ENCODE measurements around the gene UGT1A5. TPM values are rescaled to one million over a fixed set of nuclear protein-coding genes. Genes with fewer than 3 reads are reported as not detected.

Gene UGT1A5
- total RNA-seq, 1 donor from 2014 or later, result not detected

DNA sequence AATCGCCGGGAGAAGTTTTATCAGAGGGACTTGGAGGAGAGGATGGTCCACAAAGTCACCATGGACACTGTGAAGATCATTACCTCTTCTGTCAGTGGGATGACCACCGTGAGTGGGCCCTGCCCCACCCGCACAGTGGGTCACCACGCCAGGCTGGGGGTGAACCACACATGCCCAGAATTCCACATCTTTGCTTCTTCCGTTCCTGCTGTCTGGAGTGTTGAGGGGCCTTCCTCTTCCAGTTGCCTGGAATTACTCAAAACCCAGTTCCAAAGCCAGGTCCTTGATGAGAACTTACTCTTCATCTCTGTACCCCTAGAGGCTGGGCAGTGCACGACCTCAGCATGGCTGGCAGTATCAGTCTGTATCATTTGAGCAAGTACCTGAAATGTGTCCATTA, 87.5 kb downstream of the UGT1A5 start:
- Mint-ChIP-seq H3K9me3 (peaks cover 16% of the 10 kb centered on the region), H3K36me3 (no peaks in the 10 kb centered on the region), H3K27ac (no peak overlapping the region), H3K27me3 (ENCODE audit: insufficient read depth, low read depth) (peaks cover 4% of the 10 kb centered on the region), H3K4me1 (no peaks in the 10 kb centered on the region), H3K4me3 (no peak overlapping the region)
- Histone ChIP-seq H2AFZ (replicated peaks) (no peak overlapping the region), H3K9ac (no peak overlapping the region), H3K4me2 (no peak overlapping the region), H3K4me3 (no peak overlapping the region), H3K27ac (no peak overlapping the region), H3K79me2 (ENCODE audit: low read depth) (no peaks in the 10 kb centered on the region), H3F3A (ENCODE audit: low read depth) (no peaks in the 10 kb centered on the region), H3K36me3 (no peaks in the 10 kb centered on the region), H3K27me3 (no peaks in the 10 kb centered on the region), H3K9me3 (ENCODE audit: low read depth) (no peaks in the 10 kb centered on the region), H4K20me1 (ENCODE audit: low read depth) (no peaks in the 10 kb centered on the region), H3K4me1 (no peaks in the 10 kb centered on the region)
- no peak for TF ChIP-seq EZH2 (IDR thresholded peaks at IDR 0.05)
- no peak for DNase-seq (ENCODE audit: low spot score)

DNA sequence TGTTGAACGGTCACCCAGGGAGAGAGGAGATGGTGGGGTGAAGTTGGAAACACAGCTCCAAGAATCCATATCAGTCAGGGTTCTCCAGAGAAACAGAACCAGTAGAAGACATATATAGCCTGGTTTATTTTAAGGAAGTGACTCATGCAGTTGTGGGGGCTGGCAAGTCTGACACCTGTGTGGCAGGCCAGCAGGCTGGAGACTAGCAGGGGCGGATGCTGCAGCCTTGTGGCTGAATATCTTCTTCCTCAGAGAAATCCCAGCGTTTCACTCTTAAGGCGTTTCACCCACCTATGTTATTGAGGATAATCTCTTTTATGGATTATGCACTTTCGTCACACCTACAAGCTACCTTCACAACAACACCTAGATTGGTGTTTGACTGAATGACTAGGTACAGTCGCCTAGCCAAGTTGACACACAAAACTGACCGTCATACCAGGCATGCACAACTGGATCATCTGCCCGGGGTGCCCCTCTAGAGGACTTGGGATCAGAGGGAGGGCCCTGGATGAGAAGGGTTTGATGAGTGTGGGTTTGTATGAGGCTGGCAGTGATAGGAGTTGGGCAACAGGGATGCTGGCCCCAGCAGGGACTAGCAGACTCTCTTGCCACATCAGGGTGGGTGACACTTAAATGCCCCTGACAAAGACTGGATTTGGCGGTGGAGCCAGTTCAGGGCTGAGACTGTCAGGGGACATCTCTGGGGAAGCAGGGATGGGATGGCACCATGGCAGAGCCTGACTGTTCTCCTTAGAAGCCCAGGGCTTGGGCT, 88.8 kb downstream of the UGT1A5 start:
- no peak overlapping the region for H3K27ac Mint-ChIP-seq

GRCh38 chr2:233802132-233802815, 89.6 kb downstream of the UGT1A5 start:
- DNase-seq (ENCODE audit: low spot score), result no peak
- H3K4me1 Mint-ChIP-seq, result no peaks in the 10 kb centered on the region
- no peaks in the 10 kb centered on the region for H3K36me3 ChIP-seq
- H3K9me3 Mint-ChIP-seq, result peaks cover 16% of the 10 kb centered on the region
- H3F3A ChIP-seq (ENCODE audit: low read depth), result no peaks in the 10 kb centered on the region
- peaks cover 4% of the 10 kb centered on the region for H3K27me3 Mint-ChIP-seq (ENCODE audit: insufficient read depth, low read depth)
- no peak overlapping the region for H3K27ac Mint-ChIP-seq
- no peak overlapping the region for H2AFZ ChIP-seq (replicated peaks)
- H3K4me2 ChIP-seq, result no peak overlapping the region
- TF ChIP-seq EZH2phosphoT487 (IDR thresholded peaks at IDR 0.05) (no peak), EZH2 (IDR thresholded peaks at IDR 0.05) (no peak), CTCF (IDR thresholded peaks at IDR 0.05) (no peak)
- H3K4me3 Mint-ChIP-seq, result no peak overlapping the region
- H3K27me3 ChIP-seq, result no peaks in the 10 kb centered on the region
- no peaks in the 10 kb centered on the region for H3K79me2 ChIP-seq (ENCODE audit: low read depth)
- no peaks in the 10 kb centered on the region for H3K4me1 ChIP-seq
- H3K4me3 ChIP-seq, result no peak overlapping the region
- H3K36me3 Mint-ChIP-seq, result no peaks in the 10 kb centered on the region
- no peak overlapping the region for H3K27ac ChIP-seq
- no peaks in the 10 kb centered on the region for H4K20me1 ChIP-seq (ENCODE audit: low read depth)
- H3K9ac ChIP-seq, result no peak overlapping the region
- no peaks in the 10 kb centered on the region for H3K9me3 ChIP-seq (ENCODE audit: low read depth)

More for the DNA sequence above, 88.8 kb downstream of the UGT1A5 start:
- Mint-ChIP-seq H3K27me3 (ENCODE audit: insufficient read depth, low read depth) (peaks cover 4% of the 10 kb centered on the region), H3K9me3 (peaks cover 16% of the 10 kb centered on the region), H3K4me1 (no peaks in the 10 kb centered on the region), H3K36me3 (no peaks in the 10 kb centered on the region), H3K4me3 (no peak overlapping the region)
- Histone ChIP-seq H3K9ac (no peak overlapping the region), H4K20me1 (ENCODE audit: low read depth) (no peaks in the 10 kb centered on the region), H2AFZ (replicated peaks) (no peak overlapping the region), H3K9me3 (ENCODE audit: low read depth) (no peaks in the 10 kb centered on the region), H3K36me3 (no peaks in the 10 kb centered on the region), H3K79me2 (ENCODE audit: low read depth) (no peaks in the 10 kb centered on the region), H3K27me3 (no peaks in the 10 kb centered on the region), H3K4me1 (no peaks in the 10 kb centered on the region), H3K4me3 (no peak overlapping the region), H3K4me2 (no peak overlapping the region), H3K27ac (no peak overlapping the region), H3F3A (ENCODE audit: low read depth) (no peaks in the 10 kb centered on the region)
- TF ChIP-seq CTCF (IDR thresholded peaks at IDR 0.05), result no peak
- no peak for TF ChIP-seq EZH2 (IDR thresholded peaks at IDR 0.05)
- no peak for TF ChIP-seq EZH2phosphoT487 (IDR thresholded peaks at IDR 0.05)
- DNase-seq (ENCODE audit: low spot score), result no peak

All from neural progenitor cell (in vitro differentiated cells).